OCI-LY7 (cell line): Measurements from ENCODE around the gene TMEM135. TPM values are rescaled to one million over a fixed set of nuclear protein-coding genes. Genes with fewer than 3 reads are reported as not detected.
A peak's percentile ranks its signal among the peaks of the same experiment; 100 is the strongest.

Source experiments
- BruUV-seq: library from RNA; stranded (reverse); fragments of 400-500 nt; replicated peaks from 2 replicates; lab custom pipeline; 2021; lab: Mats Ljungman, UMichigan
- CTCF ChIA-PET: fragments of 300-600 bp; sonication (Branson Sonifier 250); formaldehyde crosslinking; loops from one replicate; lab custom pipeline; 2022; ENCODE audit warnings: antibody characterized with exemption; ENCODE audit not compliant: unreplicated experiment; lab: Charles Lee
- POLR2A ChIA-PET: fragments of 300-600 bp; sonication (Branson Sonifier 250); formaldehyde crosslinking; loops from one replicate; lab custom pipeline; 2022; ENCODE audit warnings: antibody characterized with exemption; lab: Charles Lee
- DNase-seq: peaks from one replicate; pipeline ENCODE4 v3.0.0-alpha.2; 2015; ENCODE audit warnings: low spot score
- H2AFZ ChIP-seq: fragments of 200-600 bp; sonication (generic), shearing (Covaris generic); 2 replicates; pipeline ENCODE4 v1.6.1; 2014; ENCODE audit warnings: mild to moderate bottlenecking, antibody characterized with exemption, low read length, moderate library complexity
- H3K27ac ChIP-seq: fragments of 200-600 bp; sonication (generic); 2 replicates; pipeline ENCODE4 v1.5.1; 2014; ENCODE audit warnings: mixed run types, low read depth, mild to moderate bottlenecking, moderate library complexity, low read length, inconsistent platforms; ENCODE audit not compliant: poor library complexity, severe bottlenecking
- H3K36me3 ChIP-seq: fragments of 200-600 bp; sonication (generic); 2 replicates; pipeline ENCODE4 v1.6.1; 2014; ENCODE audit warnings: mild to moderate bottlenecking, antibody characterized with exemption, low read length, moderate library complexity, mixed read lengths; ENCODE audit not compliant: insufficient read depth
- H3K4me1 ChIP-seq: fragments of 200-600 bp; sonication (generic); 2 replicates; pipeline ENCODE4 v1.5.1; 2014; ENCODE audit warnings: mild to moderate bottlenecking, low read length; ENCODE audit not compliant: insufficient read depth, poor library complexity, severe bottlenecking
- H3K4me2 ChIP-seq: fragments of 200-600 bp; sonication (generic); 2 replicates; pipeline ENCODE4 v1.6.1; 2014; ENCODE audit warnings: mild to moderate bottlenecking, low read length
- H3K4me3 ChIP-seq: fragments of 200-600 bp; sonication (generic); 2 replicates; pipeline ENCODE4 v1.5.1; 2014; ENCODE audit warnings: mild to moderate bottlenecking, low read depth, low read length; ENCODE audit not compliant: poor library complexity, severe bottlenecking
- H3K79me2 ChIP-seq: fragments of 200-600 bp; sonication (generic); 2 replicates; pipeline ENCODE4 v1.6.1; 2016; ENCODE audit warnings: low read depth, mild to moderate bottlenecking, low read length, moderate library complexity, mixed read lengths; ENCODE audit not compliant: insufficient read depth
- H3K9me2 ChIP-seq: fragments of 200-600 bp; sonication (generic); 2 replicates; pipeline ENCODE4 v1.6.1; 2016; ENCODE audit warnings: mild to moderate bottlenecking, low read length, mixed read lengths; ENCODE audit not compliant: insufficient read depth
- H3K9me3 ChIP-seq: fragments of 200-600 bp; sonication (generic); 2 replicates; pipeline ENCODE4 v1.6.1; 2014; ENCODE audit warnings: mild to moderate bottlenecking, mixed run types, low read length, mixed read lengths
- H4K20me1 ChIP-seq: fragments of 200-600 bp; sonication (generic); 2 replicates; pipeline ENCODE4 v1.6.1; 2014; ENCODE audit warnings: mild to moderate bottlenecking, antibody characterized with exemption, low read length, moderate library complexity, mixed read lengths; ENCODE audit not compliant: insufficient read depth
- EZH2phosphoT487 ChIP-seq: fragments of 200-600 bp; sonication (generic); IDR thresholded peaks from 2 replicates; pipeline ENCODE4 v1.6.1; 2018; ENCODE audit warnings: low read depth, borderline replicate concordance, mild to moderate bottlenecking, mixed run types, antibody characterized with exemption, low read length, moderate library complexity, mixed read lengths
- intact Hi-C: fragments of 100-400 bp; cut with micrococcal nuclease; formaldehyde crosslinking; loops from one replicate; pipeline ENCODE4 v1.10.0; 2022; ENCODE audit not compliant: unreplicated experiment
- total RNA-seq, 2 experiments: library from RNA; depleted of rRNA in 1 of 2; stranded (reverse); fragments of >200 nt in 1 of 2; shearing (Covaris generic) in 1 of 2; gene quantifications; 2 replicates each; pipeline ENCODE4 v1.2.3, GENCODE V29; 2014 to 2022
- TF ChIP-seq, protein P1 (sequence below): fragments of 200-600 bp; sonication (generic); conservative IDR thresholded peaks from 2 replicates; pipeline ENCODE4 v1.5.1; 2014; ENCODE audit warnings: mild to moderate bottlenecking, antibody characterized with exemption, low read length, moderate library complexity, mixed read lengths

Gene TMEM135
- total RNA-seq, 2 experiments from 2014 or later = 14.5 to 56.4 TPM

- Histone ChIP-seq H3K36me3 (peaks cover 12% of the 10 kb centered on the region), H3K4me2 (peak overlapping the region; percentile 65), H3K79me2 (peaks cover 17% of the 10 kb centered on the region; the same call in 1 of the 2 replicates), H3K27ac (peak overlapping the region; percentile 94), H3K9me2 (no peaks in the 10 kb centered on the region), H3K9me3 (peaks cover 11% of the 10 kb centered on the region; the same call in 1 of the 2 replicates), H2AFZ (no peak overlapping the region; the same call in 1 of the 2 replicates), H3K4me1 (peaks cover 68% of the 10 kb centered on the region), H4K20me1 (peaks cover 3% of the 10 kb centered on the region; the same call in 1 of the 2 replicates), H3K4me3 (peak overlapping the region; percentile 34)
- ChIA-PET CTCF (no interaction called here), POLR2A (interaction anchor here (0.6 to 1.4 kb wide), 8 partner anchors 11 to 1032 kb away, joined by 3 to 6 read pairs (median 4); partner anchors contain the start of gene TMEM135)
- peak; percentile 95 for DNase-seq
- intact Hi-C loops = loop anchor here (1.0 kb wide), 3 partner anchors 57 to 258 kb away; partner anchors contain the start of gene TMEM135
- TF ChIP-seq, protein P1, sequence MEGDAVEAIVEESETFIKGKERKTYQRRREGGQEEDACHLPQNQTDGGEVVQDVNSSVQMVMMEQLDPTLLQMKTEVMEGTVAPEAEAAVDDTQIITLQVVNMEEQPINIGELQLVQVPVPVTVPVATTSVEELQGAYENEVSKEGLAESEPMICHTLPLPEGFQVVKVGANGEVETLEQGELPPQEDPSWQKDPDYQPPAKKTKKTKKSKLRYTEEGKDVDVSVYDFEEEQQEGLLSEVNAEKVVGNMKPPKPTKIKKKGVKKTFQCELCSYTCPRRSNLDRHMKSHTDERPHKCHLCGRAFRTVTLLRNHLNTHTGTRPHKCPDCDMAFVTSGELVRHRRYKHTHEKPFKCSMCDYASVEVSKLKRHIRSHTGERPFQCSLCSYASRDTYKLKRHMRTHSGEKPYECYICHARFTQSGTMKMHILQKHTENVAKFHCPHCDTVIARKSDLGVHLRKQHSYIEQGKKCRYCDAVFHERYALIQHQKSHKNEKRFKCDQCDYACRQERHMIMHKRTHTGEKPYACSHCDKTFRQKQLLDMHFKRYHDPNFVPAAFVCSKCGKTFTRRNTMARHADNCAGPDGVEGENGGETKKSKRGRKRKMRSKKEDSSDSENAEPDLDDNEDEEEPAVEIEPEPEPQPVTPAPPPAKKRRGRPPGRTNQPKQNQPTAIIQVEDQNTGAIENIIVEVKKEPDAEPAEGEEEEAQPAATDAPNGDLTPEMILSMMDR = no peak
- no peak for TF ChIP-seq EZH2phosphoT487
- BruUV-seq = no TSS peak
Measured at GRCh38 chr11:87295237-87295636, 257.5 kb downstream of the TMEM135 start.

GRCh38 chr11:87296627-87297026 is 258.9 kb downstream of the TMEM135 start:
- H2AFZ ChIP-seq = peak overlapping the region; percentile 14; the same call in 1 of the 2 replicates
- POLR2A ChIA-PET = interaction anchor here (0.9 to 1.4 kb wide), 4 partner anchors 19 to 128 kb away, joined by 3 to 6 read pairs (median 3); no protein-coding TSS in a partner anchor
- H3K79me2 ChIP-seq = peaks cover 17% of the 10 kb centered on the region; the same call in 1 of the 2 replicates
- H3K36me3 ChIP-seq = peaks cover 12% of the 10 kb centered on the region
- peak overlapping the region; percentile 65 for H3K4me2 ChIP-seq
- H3K4me1 ChIP-seq = peaks cover 68% of the 10 kb centered on the region
- no peak for TF ChIP-seq EZH2phosphoT487
- TF ChIP-seq, protein P1 = no peak
- H3K9me2 ChIP-seq = no peaks in the 10 kb centered on the region
- BruUV-seq = TSS peak; percentile 43
- CTCF ChIA-PET = no interaction called here
- H3K27ac ChIP-seq = peak overlapping the region; percentile 94
- peak overlapping the region; percentile 21 for H3K4me3 ChIP-seq
- H4K20me1 ChIP-seq = no peaks in the 10 kb centered on the region
- intact Hi-C loops = loop anchor here (2.0 kb wide), 1 partner anchor 158 kb away; no protein-coding TSS in a partner anchor
- H3K9me3 ChIP-seq = peaks cover 11% of the 10 kb centered on the region; the same call in 1 of the 2 replicates
- no peak for DNase-seq

DNA sequence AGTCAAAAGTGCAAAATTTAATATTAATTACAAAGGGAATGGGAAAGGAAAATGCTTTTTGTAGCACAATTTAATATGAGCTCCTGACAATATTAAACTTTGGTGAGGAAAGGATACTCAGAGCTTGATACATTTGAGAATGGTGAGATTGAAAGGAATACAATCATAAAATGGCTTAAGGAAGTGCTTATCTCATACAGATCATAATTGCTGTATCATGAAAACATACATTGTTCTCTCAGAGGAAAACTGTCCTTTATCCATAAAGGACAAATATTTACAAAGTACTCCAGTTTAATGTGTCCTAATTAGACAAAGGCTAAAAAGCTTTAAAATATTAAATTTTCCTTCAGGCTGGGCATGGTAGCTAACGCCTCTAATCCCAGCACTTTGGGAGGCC is 260.4 kb downstream of the TMEM135 start:
- Histone ChIP-seq H3K9me3 (peaks cover 11% of the 10 kb centered on the region; the same call in 1 of the 2 replicates), H4K20me1 (no peaks in the 10 kb centered on the region), H2AFZ (no peak overlapping the region), H3K27ac (no peak overlapping the region), H3K4me2 (no peak overlapping the region), H3K4me1 (peaks cover 68% of the 10 kb centered on the region), H3K9me2 (no peaks in the 10 kb centered on the region), H3K36me3 (peaks cover 18% of the 10 kb centered on the region), H3K4me3 (no peak overlapping the region), H3K79me2 (peaks cover 17% of the 10 kb centered on the region; the same call in 1 of the 2 replicates)
- CTCF ChIA-PET = no interaction called here
- DNase-seq = no peak
- POLR2A ChIA-PET = interaction anchor here (0.6 to 0.7 kb wide), 4 partner anchors 123 to 1058 kb away, joined by 3 to 5 read pairs (median 3); no protein-coding TSS in a partner anchor
- no TSS peak for BruUV-seq
- intact Hi-C loops = no loop called here
- TF ChIP-seq, protein P1 = no peak
- no peak for TF ChIP-seq EZH2phosphoT487
